HG02852 (cell line): Measurements from ENCODE around the gene PSMB2.
A peak's percentile ranks its signal among the peaks of the same experiment; 100 is the strongest.
"Not testable (repeated sequence)": the region's sequence is repeated elsewhere in the genome, so short reads cannot be mapped to it uniquely, and the experiment has no call there.

Source experiments
- ATAC-seq: cut with Tn5 transposase; IDR thresholded peaks from one replicate; pipeline ENCODE4 v1.9.1; 2021; ENCODE audit warnings: mild to moderate bottlenecking, moderate library complexity; ENCODE audit not compliant: unreplicated experiment

Gene PSMB2

GRCh38 chr1:35641233-35641866, at the start of gene PSMB2:
TSS of gene PSMB2 (minus strand) at chr1:35641526. CDS start at chr1:35641432, 94 bp downstream.
- ATAC-seq, result peak; percentile 84

GRCh38 chr1:35691080-35691479, 49.8 kb upstream of the PSMB2 start:
- no peak for ATAC-seq

GRCh38 chr1:35690103-35690502, 48.8 kb upstream of the PSMB2 start:
- ATAC-seq, result not testable (repeated sequence)

GRCh38 chr1:35688161-35688560, 46.8 kb upstream of the PSMB2 start:
- ATAC-seq, result no peak

- no peak for ATAC-seq
These were observed 41.7 kb upstream of the PSMB2 start for GRCh38 chr1:35683012-35683411.

- no peak for ATAC-seq
These were observed 38.9 kb upstream of the PSMB2 start for GRCh38 chr1:35680271-35680670.

GRCh38 chr1:35675773-35676172, 34.4 kb upstream of the PSMB2 start:
- ATAC-seq, result no peak

- no peak for ATAC-seq
These were observed 32.8 kb upstream of the PSMB2 start for GRCh38 chr1:35674111-35674510.

GRCh38 chr1:35672116-35672515, 30.8 kb upstream of the PSMB2 start:
- ATAC-seq, result no peak

- no peak for ATAC-seq
These were observed 27.2 kb upstream of the PSMB2 start for GRCh38 chr1:35668506-35668905.

GRCh38 chr1:35666916-35667315, 25.6 kb upstream of the PSMB2 start:
- no peak for ATAC-seq

GRCh38 chr1:35666216-35666615, 24.9 kb upstream of the PSMB2 start:
- no peak for ATAC-seq

- no peak for ATAC-seq
These were observed 22.1 kb upstream of the PSMB2 start for GRCh38 chr1:35663434-35663833.

- no peak for ATAC-seq
These were observed 20.1 kb upstream of the PSMB2 start for GRCh38 chr1:35661474-35661795.

- ATAC-seq, result no peak
These were observed 19.5 kb upstream of the PSMB2 start for GRCh38 chr1:35660581-35661473.

GRCh38 chr1:35659589-35659988, 18.3 kb upstream of the PSMB2 start:
- ATAC-seq, result no peak

- ATAC-seq, result no peak
These were observed 16.5 kb upstream of the PSMB2 start for GRCh38 chr1:35657851-35658250.

- ATAC-seq, result no peak
These were observed 15.5 kb upstream of the PSMB2 start for GRCh38 chr1:35656863-35657232.

- no peak for ATAC-seq
These were observed 15.0 kb upstream of the PSMB2 start for GRCh38 chr1:35656148-35656862.

- no peak for ATAC-seq
These were observed 13.9 kb upstream of the PSMB2 start for GRCh38 chr1:35655196-35655595.

GRCh38 chr1:35650416-35650815, 9.1 kb upstream of the PSMB2 start:
- ATAC-seq, result no peak

- no peak for ATAC-seq
These were observed 4.7 kb upstream of the PSMB2 start for GRCh38 chr1:35646043-35646442.
